GM12801 (cell line): ENCODE results near the gene PEPD.

Source experiments
- TF ChIP-seq, protein P1 (sequence below): IDR thresholded peaks from one replicate; pipeline ENCODE4 v1.5.1; 2011; ENCODE audit warnings: control low read depth; ENCODE audit not compliant: insufficient read length; ENCODE audit errors: extremely low read depth

Gene PEPD

DNA sequence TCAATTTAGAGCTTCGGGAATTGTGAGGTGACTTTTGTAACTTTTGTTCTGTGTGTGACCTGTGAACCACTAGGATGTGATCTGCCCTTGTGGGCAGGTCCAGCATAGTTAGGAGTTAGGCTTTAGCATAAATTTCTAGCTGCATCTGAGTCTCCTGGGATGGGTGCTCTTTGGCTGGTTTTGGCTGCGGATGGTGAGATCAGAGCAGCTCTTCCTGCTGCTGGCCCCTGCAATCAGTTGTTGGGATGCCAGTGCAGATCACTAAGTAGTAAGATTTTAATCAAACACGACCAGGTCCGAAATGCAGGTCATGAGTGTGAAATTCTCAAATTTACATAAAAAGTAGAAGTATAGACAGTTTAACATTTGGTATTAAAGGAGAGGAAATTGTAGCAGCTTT lies 139.6 kb downstream of the PEPD start:
- TF ChIP-seq, protein P1, sequence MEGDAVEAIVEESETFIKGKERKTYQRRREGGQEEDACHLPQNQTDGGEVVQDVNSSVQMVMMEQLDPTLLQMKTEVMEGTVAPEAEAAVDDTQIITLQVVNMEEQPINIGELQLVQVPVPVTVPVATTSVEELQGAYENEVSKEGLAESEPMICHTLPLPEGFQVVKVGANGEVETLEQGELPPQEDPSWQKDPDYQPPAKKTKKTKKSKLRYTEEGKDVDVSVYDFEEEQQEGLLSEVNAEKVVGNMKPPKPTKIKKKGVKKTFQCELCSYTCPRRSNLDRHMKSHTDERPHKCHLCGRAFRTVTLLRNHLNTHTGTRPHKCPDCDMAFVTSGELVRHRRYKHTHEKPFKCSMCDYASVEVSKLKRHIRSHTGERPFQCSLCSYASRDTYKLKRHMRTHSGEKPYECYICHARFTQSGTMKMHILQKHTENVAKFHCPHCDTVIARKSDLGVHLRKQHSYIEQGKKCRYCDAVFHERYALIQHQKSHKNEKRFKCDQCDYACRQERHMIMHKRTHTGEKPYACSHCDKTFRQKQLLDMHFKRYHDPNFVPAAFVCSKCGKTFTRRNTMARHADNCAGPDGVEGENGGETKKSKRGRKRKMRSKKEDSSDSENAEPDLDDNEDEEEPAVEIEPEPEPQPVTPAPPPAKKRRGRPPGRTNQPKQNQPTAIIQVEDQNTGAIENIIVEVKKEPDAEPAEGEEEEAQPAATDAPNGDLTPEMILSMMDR, result no peak

DNA sequence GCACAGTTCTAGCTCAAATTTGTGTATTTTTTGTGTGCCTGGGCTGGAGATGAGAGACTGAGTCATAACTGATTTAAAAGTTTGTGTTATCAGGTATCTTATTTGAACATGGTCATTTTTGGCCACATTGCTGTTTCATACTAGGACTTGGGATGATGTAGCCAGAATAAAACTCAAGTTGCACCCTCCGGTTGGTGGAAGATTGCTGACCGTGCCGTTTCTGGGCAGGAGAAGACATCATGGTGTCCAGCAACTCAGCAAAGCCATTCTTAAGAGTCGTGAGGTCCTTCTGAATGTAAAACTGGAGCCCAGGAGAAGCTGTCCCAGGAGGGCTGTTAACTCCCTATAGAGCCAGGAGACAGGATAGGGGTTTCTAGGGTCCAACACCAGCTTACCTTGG lies 140.5 kb downstream of the PEPD start:
- TF ChIP-seq, protein P1, result no peak

DNA sequence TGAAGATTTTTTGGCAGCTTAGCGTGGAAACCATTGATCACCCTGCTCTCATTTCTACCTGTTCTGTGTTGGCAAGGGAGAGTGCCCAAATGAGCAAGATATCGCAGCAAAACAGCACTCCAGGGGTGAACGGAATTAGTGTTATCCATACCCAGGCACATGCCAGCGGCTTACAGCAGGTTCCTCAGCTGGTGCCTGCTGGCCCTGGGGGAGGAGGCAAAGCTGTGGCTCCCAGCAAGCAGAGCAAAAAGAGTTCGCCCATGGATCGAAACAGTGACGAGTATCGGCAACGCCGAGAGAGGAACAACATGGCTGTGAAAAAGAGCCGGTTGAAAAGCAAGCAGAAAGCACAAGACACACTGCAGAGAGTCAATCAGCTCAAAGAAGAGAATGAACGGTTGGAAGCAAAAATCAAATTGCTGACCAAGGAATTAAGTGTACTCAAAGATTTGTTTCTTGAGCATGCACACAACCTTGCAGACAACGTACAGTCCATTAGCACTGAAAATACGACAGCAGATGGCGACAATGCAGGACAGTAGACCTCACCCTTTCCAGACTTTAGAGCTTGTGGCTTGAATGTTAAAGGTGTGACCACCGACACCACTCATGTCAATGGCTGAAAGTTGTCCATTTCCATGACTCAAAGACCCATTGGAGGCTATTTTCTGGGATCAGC lies 142.3 kb downstream of the PEPD start:
- TF ChIP-seq, protein P1, result no peak

DNA sequence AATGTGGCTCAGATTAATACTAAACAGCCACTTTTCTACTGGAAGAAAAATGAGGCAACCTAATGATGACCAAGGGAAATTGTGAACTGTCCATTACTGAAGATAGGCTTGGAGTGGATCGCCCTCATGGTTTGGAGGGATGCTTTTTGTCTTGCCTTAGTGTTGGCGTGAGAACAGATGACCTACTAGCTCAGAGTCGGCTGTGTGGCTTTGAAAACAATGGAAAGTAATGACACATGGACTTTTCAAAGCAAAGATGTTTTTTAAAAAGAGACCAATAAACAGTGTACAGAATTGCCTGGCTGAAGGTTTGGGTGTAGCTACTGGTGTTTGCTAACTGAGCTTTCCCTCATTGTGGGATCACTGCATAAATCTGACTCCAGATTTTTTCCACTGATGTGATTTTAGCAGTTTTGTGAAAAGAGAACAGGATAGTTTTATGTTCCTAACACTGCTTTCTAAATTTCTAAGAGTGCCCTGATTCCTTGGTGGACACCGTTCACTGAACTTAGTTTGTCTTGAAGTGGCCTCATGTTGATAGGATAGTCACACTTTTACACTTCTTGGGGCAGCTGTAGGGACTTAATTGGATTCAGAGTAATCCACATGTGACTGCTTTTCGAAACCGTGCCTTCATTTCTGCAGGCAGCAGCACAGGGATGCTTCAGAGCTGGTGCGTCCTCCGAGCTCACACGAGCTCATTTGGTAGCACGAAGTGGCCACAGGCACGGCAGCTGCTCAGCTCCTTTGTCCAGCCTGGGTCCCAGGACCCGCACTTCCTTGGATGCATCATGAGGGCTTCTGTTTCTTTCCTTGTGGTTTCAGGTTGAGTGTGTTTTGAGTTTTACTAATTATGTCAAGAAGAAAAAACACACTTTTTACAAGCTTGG lies 143.8 kb downstream of the PEPD start:
- TF ChIP-seq, protein P1, result no peak

DNA sequence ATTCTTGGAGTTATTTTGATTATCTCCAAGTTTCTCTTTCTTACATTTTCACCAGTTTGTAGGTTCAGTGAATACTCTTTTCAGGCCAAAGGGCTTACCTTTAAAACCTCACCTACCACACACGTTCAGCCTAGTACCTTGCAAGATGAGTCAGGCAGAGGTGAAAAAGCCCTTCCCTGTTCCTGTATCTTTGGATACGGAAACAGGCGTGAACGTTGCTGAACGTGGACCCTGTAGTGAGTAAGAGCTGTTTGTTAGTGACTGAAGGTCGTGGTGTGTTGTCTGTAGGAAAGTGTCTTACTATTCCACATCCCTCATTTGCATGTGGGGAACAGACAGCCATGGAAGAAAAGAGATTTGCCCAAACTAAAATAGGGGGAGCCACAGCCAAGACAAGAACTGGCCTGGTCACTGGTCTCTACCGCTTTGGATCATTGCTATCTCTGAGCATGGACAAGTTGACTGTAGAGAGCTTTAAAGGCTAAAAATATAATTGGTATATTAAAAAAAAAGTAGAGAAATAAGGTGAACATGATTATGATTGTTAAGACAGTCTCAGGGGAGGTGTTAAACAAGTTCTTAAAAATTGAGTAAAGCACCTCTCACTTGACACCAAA lies 144.5 kb downstream of the PEPD start:
- TF ChIP-seq, protein P1, result no peak

DNA sequence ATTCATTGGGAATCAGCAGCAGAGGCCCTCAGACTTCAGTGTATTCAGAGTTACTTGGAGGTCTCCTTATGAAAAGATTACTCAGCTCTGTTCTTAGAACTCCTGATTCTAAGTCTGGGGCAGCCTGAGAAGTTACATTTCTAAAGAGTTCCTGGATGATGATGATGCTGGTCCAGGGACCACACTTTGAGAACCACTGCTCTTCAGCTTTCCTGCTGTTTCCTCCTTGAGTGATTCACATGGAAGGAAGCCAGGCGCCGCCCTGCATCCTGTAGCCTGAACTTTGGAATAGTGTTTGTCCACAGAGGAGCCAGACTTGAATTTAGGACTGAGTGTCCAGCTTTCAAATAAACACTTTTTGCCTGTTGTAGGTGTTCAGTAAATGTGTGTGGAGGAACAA lies 145.2 kb downstream of the PEPD start:
- TF ChIP-seq, protein P1, result no peak

DNA sequence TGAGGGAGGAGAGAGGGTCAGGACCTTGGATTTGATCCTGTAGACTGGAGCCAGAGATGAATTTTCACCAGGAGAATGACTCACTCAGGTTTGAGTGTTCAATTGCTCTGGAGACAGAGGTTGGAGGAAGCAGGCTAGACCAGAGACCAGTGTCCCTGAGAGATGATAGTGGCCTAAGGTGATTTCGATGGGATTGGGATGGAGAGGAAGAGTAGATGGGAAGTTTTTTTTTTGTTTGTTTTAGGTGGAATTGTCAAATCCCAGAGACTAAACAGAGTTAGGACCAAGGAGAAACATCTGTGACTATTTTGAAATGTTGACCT lies 145.8 kb downstream of the PEPD start:
- TF ChIP-seq, protein P1, result no peak
